ENCODE measurements around the gene TP53INP2. TPM values are rescaled to one million over a fixed set of nuclear protein-coding genes. Genes with fewer than 3 reads are reported as not detected.

TP53INP2 gene
- total and polyA plus RNA-seq, 2 of the 4 experiments (the other 2 are of a cell fraction) = 1.3 to 7.4 TPM

GRCh38 chr20:34744847-34745246 lies 40.7 kb downstream of the TP53INP2 start:
- H2AK5ac ChIP-seq (ENCODE audit: low read depth, low read length) = no peak overlapping the region
- H3K9me1 ChIP-seq (ENCODE audit: insufficient read depth, low read length) = peaks cover 27% of the 10 kb centered on the region
- no peak overlapping the region for H2BK15ac ChIP-seq (ENCODE audit: low read depth, low read length)
- ChIA-PET POLR2A (ENCODE audit: unreplicated experiment) (no interaction called here), CTCF (no interaction called here)
- H3K4me1 ChIP-seq (ENCODE audit: control insufficient read depth, insufficient read depth, low read length) = peaks cover 2% of the 10 kb centered on the region; the same call in 1 of the 2 replicates
- H3K18ac ChIP-seq (ENCODE audit: low read depth, low read length) = no peak overlapping the region
- no peak overlapping the region for H4K5ac ChIP-seq (ENCODE audit: low read depth, low read length)
- no peak overlapping the region for H4K8ac ChIP-seq (ENCODE audit: low read depth in 2 of 2, low read length in 2 of 2)
- no peak overlapping the region for H3K9ac ChIP-seq (ENCODE audit: low read depth, low read length)
- ATAC-seq (ENCODE audit: low read depth) (no peak), DNase-seq (no peak)
- intact Hi-C loops (cut with micrococcal nuclease) (no loop called here), in situ Hi-C loops (cut with MboI; ENCODE audit: low sequenced_read_pairs) (no loop called here), dilution Hi-C loops (cut with HindIII; ENCODE audit: low sequenced_read_pairs, unreplicated experiment) (no loop called here)
- H4K91ac ChIP-seq (ENCODE audit: insufficient read depth, low read depth, low read length) = no peak overlapping the region
- no peak overlapping the region for H2AK9ac ChIP-seq (replicated peaks; ENCODE audit: low read depth, low read length, poor library complexity)
- no peak overlapping the region for H2BK5ac ChIP-seq (ENCODE audit: low read depth, low read length, poor library complexity, severe bottlenecking)
- H3K4ac ChIP-seq (ENCODE audit: low read depth, low read length) = no peak overlapping the region
- no peak overlapping the region for H2BK120ac ChIP-seq (ENCODE audit: low read depth, low read length)
- peaks cover 48% of the 10 kb centered on the region for H3K36me3 ChIP-seq (ENCODE audit: control insufficient read depth, insufficient read depth, low read length)
- H3K27me3 ChIP-seq (ENCODE audit: control insufficient read depth, insufficient read depth, low read length) = no peaks in the 10 kb centered on the region
- H3K9me3 ChIP-seq (ENCODE audit: control insufficient read depth, insufficient read depth, low read length) = no peaks in the 10 kb centered on the region
- H3K23ac ChIP-seq (ENCODE audit: low read depth, low read length) = no peak overlapping the region
- no peak overlapping the region for H3K56ac ChIP-seq (ENCODE audit: extremely low read depth, insufficient read depth, low read length)
- no peak overlapping the region for H3K4me2 ChIP-seq (ENCODE audit: low read depth, low read length)
- H3K27ac ChIP-seq (ENCODE audit: insufficient read depth, low read length) = no peak overlapping the region
- no peak overlapping the region for H3K14ac ChIP-seq (replicated peaks; ENCODE audit: low read depth, low read length)
- peaks cover 7 to 21% of the 10 kb centered on the region in 2 experiments; a peak in 3 of 4 replicates for H3K79me1 ChIP-seq (ENCODE audit: low read depth in 1 of 2, low read length in 2 of 2)
- no peak for TF ChIP-seq NFE2L2 (IDR thresholded peaks at IDR 0.05; ENCODE audit: low read depth, low read length)
- TF ChIP-seq MAZ (IDR thresholded peaks at IDR 0.05; ENCODE audit: borderline replicate concordance, low read depth, low read length) = no peak
- no peak for TF ChIP-seq MAFK (IDR thresholded peaks at IDR 0.05; ENCODE audit: low read depth, low read length)
- TF ChIP-seq RAD21 (IDR thresholded peaks at IDR 0.05; ENCODE audit: low read length) = no peak
- no peak for TF ChIP-seq ELK1 (IDR thresholded peaks at IDR 0.05; ENCODE audit: borderline replicate concordance, low read depth, low read length)
- TF ChIP-seq POLR2A (IDR thresholded peaks at IDR 0.05; ENCODE audit: low read depth, low read length) = no peak
- TF ChIP-seq SMC3 (IDR thresholded peaks at IDR 0.05; ENCODE audit: low read depth, low read length) = no peak
- TF ChIP-seq BHLHE40 (IDR thresholded peaks at IDR 0.05; ENCODE audit: low read depth, low read length) = no peak
- no peak for TF ChIP-seq RCOR1 (IDR thresholded peaks at IDR 0.05; ENCODE audit: insufficient replicate concordance, low read length)
- no peak for TF ChIP-seq RFX5 (IDR thresholded peaks at IDR 0.05; ENCODE audit: low read depth, low read length)
- TF ChIP-seq, protein P1, sequence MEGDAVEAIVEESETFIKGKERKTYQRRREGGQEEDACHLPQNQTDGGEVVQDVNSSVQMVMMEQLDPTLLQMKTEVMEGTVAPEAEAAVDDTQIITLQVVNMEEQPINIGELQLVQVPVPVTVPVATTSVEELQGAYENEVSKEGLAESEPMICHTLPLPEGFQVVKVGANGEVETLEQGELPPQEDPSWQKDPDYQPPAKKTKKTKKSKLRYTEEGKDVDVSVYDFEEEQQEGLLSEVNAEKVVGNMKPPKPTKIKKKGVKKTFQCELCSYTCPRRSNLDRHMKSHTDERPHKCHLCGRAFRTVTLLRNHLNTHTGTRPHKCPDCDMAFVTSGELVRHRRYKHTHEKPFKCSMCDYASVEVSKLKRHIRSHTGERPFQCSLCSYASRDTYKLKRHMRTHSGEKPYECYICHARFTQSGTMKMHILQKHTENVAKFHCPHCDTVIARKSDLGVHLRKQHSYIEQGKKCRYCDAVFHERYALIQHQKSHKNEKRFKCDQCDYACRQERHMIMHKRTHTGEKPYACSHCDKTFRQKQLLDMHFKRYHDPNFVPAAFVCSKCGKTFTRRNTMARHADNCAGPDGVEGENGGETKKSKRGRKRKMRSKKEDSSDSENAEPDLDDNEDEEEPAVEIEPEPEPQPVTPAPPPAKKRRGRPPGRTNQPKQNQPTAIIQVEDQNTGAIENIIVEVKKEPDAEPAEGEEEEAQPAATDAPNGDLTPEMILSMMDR (conservative IDR thresholded peaks at IDR 0.05; ENCODE audit: low read depth, low read length) = no peak
- TF ChIP-seq CHD1 (IDR thresholded peaks at IDR 0.05; ENCODE audit: low read depth, low read length) = no peak
- TF ChIP-seq USF2 (IDR thresholded peaks at IDR 0.05; ENCODE audit: low read depth, low read length) = no peak
- no peak for TF ChIP-seq FOS (IDR thresholded peaks at IDR 0.05; ENCODE audit: low read depth, low read length)
- BruUV-seq (replicated peaks) = no TSS peak
- H4K20me1 ChIP-seq (ENCODE audit: insufficient read depth, low read length) = no peaks in the 10 kb centered on the region
- H2AFZ ChIP-seq (replicated peaks; ENCODE audit: low read length, poor library complexity) = no peak overlapping the region
- no CpG with 5 or more reads among the region's 1 CpG for WGBS, 2 experiments (ENCODE audit: extremely low coverage in 2 of 2, insufficient read length in 1 of 2)
- no peak overlapping the region for H2BK20ac ChIP-seq (ENCODE audit: low read depth, low read length)
- no peak overlapping the region for H3K4me3 ChIP-seq (ENCODE audit: insufficient read depth, low read depth, low read length)
